Osteocyte (in vitro differentiated cells): Measurements from ENCODE around the gene FOXC1. TPM values are rescaled to one million over a fixed set of nuclear protein-coding genes. Genes with fewer than 3 reads are reported as not detected.

Experiments
- DNase-seq: peaks from one replicate; pipeline ENCODE4 v3.0.0; 2021; ENCODE audit warnings: mixed read lengths; ENCODE audit not compliant: unreplicated experiment; ENCODE audit errors: extremely low spot score
- H3K27ac Mint-ChIP-seq: one replicate; pipeline ENCODE4 v1.8.0; 2021; ENCODE audit warnings: mild to moderate bottlenecking, mixed read lengths; ENCODE audit not compliant: unreplicated experiment
- H3K27me3 Mint-ChIP-seq: one replicate; pipeline ENCODE4 v1.8.0; 2021; ENCODE audit warnings: mixed read lengths; ENCODE audit not compliant: unreplicated experiment
- H3K36me3 Mint-ChIP-seq: one replicate; pipeline ENCODE4 v1.8.0; 2021; ENCODE audit warnings: mixed read lengths; ENCODE audit not compliant: unreplicated experiment
- H3K4me1 Mint-ChIP-seq: one replicate; pipeline ENCODE4 v1.8.0; 2021; ENCODE audit warnings: mixed read lengths; ENCODE audit not compliant: unreplicated experiment
- H3K4me3 Mint-ChIP-seq: one replicate; pipeline ENCODE4 v1.8.0; 2021; ENCODE audit warnings: mild to moderate bottlenecking, moderate library complexity, mixed read lengths; ENCODE audit not compliant: unreplicated experiment
- H3K9me3 Mint-ChIP-seq: one replicate; pipeline ENCODE4 v1.8.0; 2021; ENCODE audit warnings: mixed read lengths; ENCODE audit not compliant: unreplicated experiment
- CTCF ChIP-seq: fragments of 200-600 bp; sonication (generic); IDR thresholded peaks from 2 replicates; pipeline ENCODE4 v1.5.0; 2021; ENCODE audit warnings: antibody characterized with exemption, mild to moderate bottlenecking, moderate library complexity
- total RNA-seq: library from RNA; stranded (reverse); gene quantifications from 2 replicates; pipeline ENCODE4 v1.2.1, GENCODE V29; 2021

FOXC1 gene
- total RNA-seq, 1 donor from 2014 or later, result 106 TPM

GRCh38 chr6:1612299-1612973, 2.7 kb downstream of the FOXC1 start:
- Mint-ChIP-seq H3K36me3 (peaks cover 26% of the 10 kb centered on the region), H3K4me1 (peaks cover 34% of the 10 kb centered on the region), H3K9me3 (no peaks in the 10 kb centered on the region), H3K4me3 (peak overlapping the region; percentile 92), H3K27ac (peak overlapping the region; percentile 98), H3K27me3 (no peaks in the 10 kb centered on the region)
- DNase-seq, result no peak
- no peak for TF ChIP-seq CTCF

- H3K9me3 Mint-ChIP-seq, result no peaks in the 10 kb centered on the region
- no peaks in the 10 kb centered on the region for H3K27me3 Mint-ChIP-seq
- no peak for TF ChIP-seq CTCF
- peaks cover 29% of the 10 kb centered on the region for H3K36me3 Mint-ChIP-seq
- peak overlapping the region; percentile 98 for H3K27ac Mint-ChIP-seq
- no peak for DNase-seq
- peak overlapping the region; percentile 92 for H3K4me3 Mint-ChIP-seq
- H3K4me1 Mint-ChIP-seq, result peaks cover 34% of the 10 kb centered on the region
Observed at GRCh38 chr6:1612974-1613306, 3.2 kb downstream of the FOXC1 start.

- Mint-ChIP-seq H3K36me3 (peaks cover 33% of the 10 kb centered on the region), H3K27me3 (no peaks in the 10 kb centered on the region), H3K4me3 (peak overlapping the region; percentile 92), H3K9me3 (no peaks in the 10 kb centered on the region), H3K27ac (peak overlapping the region; percentile 98), H3K4me1 (peaks cover 34% of the 10 kb centered on the region)
- no peak for TF ChIP-seq CTCF
- DNase-seq, result no peak
Observed at GRCh38 chr6:1613346-1613687, 3.6 kb downstream of the FOXC1 start.

GRCh38 chr6:1613688-1614447, 4.2 kb downstream of the FOXC1 start:
- peak overlapping the region; percentile 92 for H3K4me3 Mint-ChIP-seq

More at GRCh38 chr6:1613688-1614447, 4.2 kb downstream of the FOXC1 start:
- Mint-ChIP-seq H3K36me3 (peaks cover 35% of the 10 kb centered on the region), H3K27ac (peak overlapping the region; percentile 98), H3K4me1 (peaks cover 34% of the 10 kb centered on the region), H3K27me3 (no peaks in the 10 kb centered on the region), H3K9me3 (no peaks in the 10 kb centered on the region)
- DNase-seq, result no peak
- TF ChIP-seq CTCF, result no peak
